Measurements from ENCODE around the gene MB.
A peak's percentile ranks its signal among the peaks of the same experiment; 100 is the strongest.
"Not testable (repeated sequence)": the region's sequence is repeated elsewhere in the genome, so short reads cannot be mapped to it uniquely, and the experiment has no call there.

MB gene

GRCh38 chr22:35617137-35617755 lies at the start of gene MB:
TSS of gene MB (minus strand) at chr22:35617329. CDS start at chr22:35617257, 72 bp downstream.
- no peak for DNase-seq (ENCODE audit: low read depth in 2 of 2)

DNA sequence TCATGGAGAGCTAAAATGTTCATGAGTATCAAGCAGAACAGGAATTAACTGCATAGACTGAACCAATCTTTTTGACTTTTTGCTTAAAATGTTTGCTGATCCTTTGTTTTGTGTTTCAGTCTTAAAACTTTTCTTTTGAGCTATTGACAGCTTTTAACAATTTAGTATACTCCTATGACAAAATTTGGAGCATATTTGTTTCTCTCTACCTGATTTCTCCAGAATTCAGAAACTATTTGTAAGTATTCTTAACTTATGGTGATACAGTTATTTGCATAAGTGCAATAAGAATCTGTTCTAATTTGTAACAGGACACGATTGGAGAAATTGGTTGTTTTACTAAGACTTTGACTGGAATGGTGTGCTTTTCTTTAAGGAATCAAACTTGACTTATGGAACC lies 49.6 kb upstream of the MB start:
- DNase-seq (ENCODE audit: low read depth in 2 of 2): not testable (repeated sequence)

- DNase-seq (ENCODE audit: low read depth in 2 of 2): no peak
Measured at GRCh38 chr22:35664955-35665587, 47.9 kb upstream of the MB start.

DNA sequence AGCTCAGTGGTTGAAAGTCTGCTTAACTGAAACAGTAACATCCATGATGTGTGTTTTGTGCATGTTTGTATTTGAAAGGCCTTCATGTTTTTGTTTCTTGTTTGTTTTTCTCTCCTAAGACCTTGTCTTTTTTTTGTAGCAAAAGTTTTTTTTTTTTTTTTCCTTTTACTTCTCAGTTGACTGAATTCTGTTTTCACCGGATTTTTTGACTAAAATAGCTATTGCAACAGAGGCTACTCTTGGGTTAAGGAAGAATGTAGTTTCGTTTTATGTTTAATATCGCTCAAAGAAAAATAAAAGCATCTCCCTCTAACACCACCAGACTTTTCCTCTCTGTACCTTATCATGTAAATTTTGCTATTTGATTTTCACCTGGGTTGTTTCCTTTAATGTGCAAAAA lies 46.2 kb upstream of the MB start:
- no peak for DNase-seq (ENCODE audit: low read depth in 2 of 2)

- DNase-seq (ENCODE audit: low read depth in 2 of 2): no peak
Measured at GRCh38 chr22:35662914-35663313, 45.8 kb upstream of the MB start.

DNA sequence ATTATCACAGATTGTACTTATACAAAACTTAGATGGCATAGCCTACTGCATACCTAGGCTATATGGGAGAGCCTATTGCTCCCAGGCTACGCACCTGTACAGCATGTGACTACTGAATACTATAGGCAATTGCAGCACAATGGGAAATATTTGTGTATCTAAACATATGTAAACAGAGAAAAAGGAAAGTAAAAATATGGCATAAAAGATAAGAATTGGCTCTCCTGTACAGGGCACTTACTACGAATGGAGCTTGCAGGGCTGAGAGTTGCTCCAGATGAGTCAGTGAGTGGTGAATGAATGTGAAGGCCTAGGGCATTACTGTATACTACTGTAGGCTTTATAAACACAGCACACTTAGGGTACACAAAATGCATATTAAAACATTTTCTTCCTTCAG lies 44.3 kb upstream of the MB start:
- no peak for DNase-seq (ENCODE audit: low read depth in 2 of 2)

- DNase-seq (ENCODE audit: low read depth in 2 of 2): no peak
Measured at GRCh38 chr22:35660291-35661127, 43.4 kb upstream of the MB start.

GRCh38 chr22:35657571-35658312 lies 40.6 kb upstream of the MB start:
- no peak for DNase-seq (ENCODE audit: low read depth in 2 of 2)

DNA sequence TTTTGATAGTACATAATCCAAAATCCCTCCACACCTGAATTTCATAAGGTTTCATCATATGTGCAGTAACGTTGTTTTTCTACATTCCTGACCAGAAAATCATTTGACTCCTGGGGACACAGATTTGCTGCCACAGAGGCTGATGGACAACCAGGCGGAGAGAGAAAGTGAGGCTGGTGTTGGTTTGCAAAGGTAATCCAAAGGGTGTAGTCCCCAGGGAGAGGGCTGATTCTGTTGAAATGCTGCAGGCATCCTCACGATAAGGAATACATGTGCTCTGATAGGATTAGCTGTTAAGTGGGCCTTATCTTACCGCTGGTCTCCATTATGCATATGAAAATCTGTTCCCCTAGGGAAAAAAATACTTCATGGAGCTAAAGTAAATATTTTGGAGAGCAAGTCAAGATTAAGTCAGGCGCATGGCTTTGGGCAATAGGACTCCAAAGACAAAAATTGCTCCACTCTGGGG lies 39.2 kb upstream of the MB start:
- no peak for DNase-seq (ENCODE audit: low read depth in 2 of 2)

- DNase-seq (ENCODE audit: low read depth in 2 of 2): no peak
Measured at GRCh38 chr22:35653824-35654223, 36.7 kb upstream of the MB start.

DNA sequence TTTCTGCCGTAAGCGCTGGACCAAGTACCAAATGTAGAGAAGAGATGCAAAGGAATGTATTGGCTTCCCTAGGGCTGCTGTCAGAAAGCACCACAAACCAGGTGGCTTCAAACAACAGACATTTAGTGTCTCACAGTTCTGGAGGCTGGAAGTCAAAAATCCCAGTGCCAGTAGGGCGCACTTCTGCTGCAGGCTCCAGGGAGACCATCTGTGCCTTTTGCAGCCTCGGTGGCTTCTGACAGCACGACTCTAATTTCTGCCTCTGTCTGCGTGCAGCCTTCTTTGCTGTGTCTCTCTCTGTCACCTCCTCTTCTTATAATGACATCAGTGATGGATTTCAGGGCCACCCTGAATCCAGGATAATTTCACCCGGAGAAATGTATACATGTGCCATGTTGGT lies 34.0 kb upstream of the MB start:
- DNase-seq (ENCODE audit: low read depth in 2 of 2): no peak

DNA sequence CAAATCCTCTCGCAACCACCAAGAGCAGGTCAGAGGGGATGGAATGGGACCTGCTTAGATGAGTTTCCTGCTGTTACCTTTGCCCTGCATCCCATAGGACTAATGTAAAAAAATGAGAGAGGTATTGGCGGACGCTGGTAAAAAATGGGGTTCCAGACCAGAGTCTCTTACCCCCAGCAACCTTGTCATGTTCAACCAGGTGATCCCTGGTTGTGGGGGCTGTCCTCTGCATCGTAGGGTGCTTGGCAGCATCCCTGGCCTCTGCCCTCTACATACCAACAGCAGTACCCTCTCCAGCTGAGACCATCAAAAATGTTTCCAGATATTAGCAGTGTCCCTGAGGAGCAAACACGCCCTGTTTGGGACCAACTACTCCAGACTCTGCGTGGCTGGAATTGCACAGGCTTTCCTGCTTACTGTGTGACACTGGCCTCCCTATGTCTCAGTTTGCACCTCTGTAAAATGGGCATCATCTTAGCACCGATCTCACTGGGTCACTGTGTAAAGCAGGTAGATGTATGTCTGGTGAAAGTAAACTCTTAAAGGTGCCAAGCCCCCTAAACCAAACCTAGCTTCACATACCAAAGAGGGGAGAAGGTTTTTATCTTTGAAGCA lies 32.6 kb upstream of the MB start:
- DNase-seq (ENCODE audit: low read depth in 2 of 2): no peak

- no peak for DNase-seq (ENCODE audit: low read depth in 2 of 2)
Measured at GRCh38 chr22:35649026-35649553, 32.0 kb upstream of the MB start.

GRCh38 chr22:35648066-35649025 lies 31.2 kb upstream of the MB start, which contains the start of gene APOL6:
TSS of gene APOL6 (plus strand) at chr22:35648446. CDS start at chr22:35656426, 7,980 bp downstream.
- DNase-seq (ENCODE audit: low read depth in 2 of 2): peak in 1 of 2 experiments; percentile 37

GRCh38 chr22:35645646-35646045 lies 28.5 kb upstream of the MB start:
- DNase-seq (ENCODE audit: low read depth in 2 of 2): no peak

- no peak for DNase-seq (ENCODE audit: low read depth in 2 of 2)
Measured at GRCh38 chr22:35643991-35644390, 26.9 kb upstream of the MB start.

- DNase-seq (ENCODE audit: low read depth in 2 of 2): no peak
Measured at GRCh38 chr22:35642305-35642741, 25.2 kb upstream of the MB start.

DNA sequence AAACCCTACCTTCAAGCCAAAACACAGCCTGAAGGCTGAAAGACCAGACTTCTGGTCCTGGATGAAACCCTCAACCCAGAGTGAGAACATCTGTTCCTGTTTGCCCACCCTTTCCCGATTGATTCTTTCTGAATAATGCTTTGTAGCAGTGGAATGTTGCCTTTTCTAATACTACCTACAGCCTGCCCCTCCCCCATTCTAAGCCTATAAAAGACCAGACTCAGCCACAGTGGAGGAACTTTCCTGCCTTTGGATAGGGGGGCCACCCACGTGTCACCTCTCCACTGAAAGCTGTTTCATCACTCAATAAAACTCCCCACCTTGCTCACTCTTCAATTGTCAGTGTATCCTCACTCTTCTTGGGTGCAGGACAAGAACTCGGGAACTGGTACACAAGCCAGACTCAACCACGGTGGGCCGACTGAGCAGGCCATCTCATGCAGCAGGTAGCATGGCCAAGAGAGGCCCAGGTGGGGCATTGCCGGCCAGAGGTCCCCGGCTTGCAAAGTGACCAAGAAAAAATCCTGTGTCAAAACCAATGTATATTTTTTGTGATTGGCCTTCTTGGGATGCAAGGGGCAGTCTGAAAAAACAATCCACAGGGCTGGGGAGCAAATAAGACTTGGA lies 24.5 kb upstream of the MB start:
- no peak for DNase-seq (ENCODE audit: low read depth in 2 of 2)

GRCh38 chr22:35638410-35638809 lies 21.3 kb upstream of the MB start:
- peak; percentile 75 to 77 for DNase-seq (ENCODE audit: low read depth in 2 of 2)

GRCh38 chr22:35638001-35638400 lies 20.9 kb upstream of the MB start:
- no peak for DNase-seq (ENCODE audit: low read depth in 2 of 2)
